ENCODE data around the gene ZEB2.

DNA sequence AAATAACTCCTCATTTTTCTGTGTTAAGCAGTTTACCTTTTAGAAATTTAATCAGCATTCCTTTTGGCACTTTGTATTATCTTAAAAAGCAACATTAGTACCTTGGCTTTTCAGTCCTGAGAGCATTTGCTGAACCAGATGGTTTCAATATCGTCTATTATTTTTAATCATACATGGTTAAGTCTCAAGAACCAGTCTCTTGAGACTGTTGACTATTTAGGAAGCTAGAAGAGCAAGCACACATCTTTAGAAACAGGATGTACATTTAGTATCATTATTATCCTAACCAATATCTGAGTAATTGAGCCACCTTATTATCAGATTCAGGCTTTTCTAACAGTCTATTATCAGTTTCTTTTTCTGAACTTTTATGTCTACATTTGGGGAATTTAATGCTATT lies 28.2 kb upstream of the ZEB2 start:
- no peak for TF ChIP-seq CTCF (IDR thresholded peaks at IDR 0.05)
- TF ChIP-seq POLR2A (IDR thresholded peaks at IDR 0.05), result no peak

All from thyroid gland (tissue), 4 donors.